ENCODE measurements around the gene VPS11.

The VPS11 gene

DNA sequence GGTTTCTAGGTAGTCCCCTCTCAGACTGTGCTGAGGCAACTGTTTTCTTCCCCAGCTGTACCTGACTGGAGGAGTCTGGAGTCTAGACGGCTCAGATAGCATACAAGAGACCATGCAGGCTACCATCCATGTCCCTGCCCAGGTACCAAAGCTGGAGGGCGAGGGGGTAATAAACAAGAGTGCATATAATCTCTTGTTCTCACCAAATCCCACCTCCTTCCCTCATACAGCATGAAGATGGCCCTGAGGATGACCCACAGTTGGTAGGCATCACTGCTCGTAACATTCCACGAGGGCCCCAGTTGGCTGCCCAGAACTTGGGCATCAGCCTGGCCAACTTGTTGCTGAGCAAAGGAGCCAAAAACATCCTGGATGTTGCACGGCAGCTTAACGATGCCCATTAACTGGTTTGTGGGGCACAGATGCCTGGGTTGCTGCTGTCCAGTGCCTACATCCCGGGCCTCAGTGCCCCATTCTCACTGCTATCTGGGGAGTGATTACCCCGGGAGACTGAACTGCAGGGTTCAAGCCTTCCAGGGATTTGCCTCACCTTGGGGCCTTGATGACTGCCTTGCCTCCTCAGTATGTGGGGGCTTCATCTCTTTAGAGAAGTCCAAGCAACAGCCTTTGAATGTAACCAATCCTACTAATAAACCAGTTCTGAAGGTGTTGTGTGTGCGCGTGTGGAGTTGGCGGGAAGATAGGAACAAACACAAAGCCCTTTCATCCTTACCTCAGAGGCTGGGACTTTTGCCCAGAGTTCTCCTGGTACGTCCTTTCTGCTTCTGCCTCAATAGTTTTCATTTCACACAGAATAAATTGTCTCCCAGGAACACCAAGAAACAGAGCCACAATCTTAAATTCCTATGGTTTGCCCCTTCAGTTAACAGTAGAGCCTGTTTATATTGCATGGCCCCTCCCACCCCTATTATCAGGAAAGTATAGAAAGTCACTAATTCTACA lies 25.5 kb downstream of the VPS11 start:
- Histone ChIP-seq H3K9me3 (replicated peaks; ENCODE audit: insufficient read depth, low read length) (no peaks in the 10 kb centered on the region), H3K9ac (ENCODE audit: low read length) (peak overlapping the region; percentile 84; the same call in 1 of the 2 replicates), H3K9me2 (replicated peaks; ENCODE audit: insufficient read depth, low read length) (no peaks in the 10 kb centered on the region), H3F3A (ENCODE audit: insufficient read depth, low read length) (peaks cover 54% of the 10 kb centered on the region), H3K27ac (ENCODE audit: low read length) (peak overlapping the region; percentile 65; the same call in 1 of the 2 replicates), H3K27me3 (replicated peaks; ENCODE audit: insufficient read depth, low read length) (no peaks in the 10 kb centered on the region), H3K4me3 (ENCODE audit: low read length) (peak overlapping the region; percentile 74), H3K4me1 (ENCODE audit: low read length) (peaks cover 29% of the 10 kb centered on the region), H3K79me2 (ENCODE audit: low read length) (peaks cover 34% of the 10 kb centered on the region), H3K36me3 (replicated peaks; ENCODE audit: insufficient read depth, low read length) (0 out of 2 replicates have a peak, but pooled peaks cover 5% of the 10 kb centered on the region), H4K20me1 (ENCODE audit: insufficient read depth, low read length) (peaks cover 13% of the 10 kb centered on the region), H3K4me2 (ENCODE audit: low read depth, low read length) (peak overlapping the region; percentile 97), H2AFZ (ENCODE audit: low read length) (no peak overlapping the region)
- TF ChIP-seq, protein P1, sequence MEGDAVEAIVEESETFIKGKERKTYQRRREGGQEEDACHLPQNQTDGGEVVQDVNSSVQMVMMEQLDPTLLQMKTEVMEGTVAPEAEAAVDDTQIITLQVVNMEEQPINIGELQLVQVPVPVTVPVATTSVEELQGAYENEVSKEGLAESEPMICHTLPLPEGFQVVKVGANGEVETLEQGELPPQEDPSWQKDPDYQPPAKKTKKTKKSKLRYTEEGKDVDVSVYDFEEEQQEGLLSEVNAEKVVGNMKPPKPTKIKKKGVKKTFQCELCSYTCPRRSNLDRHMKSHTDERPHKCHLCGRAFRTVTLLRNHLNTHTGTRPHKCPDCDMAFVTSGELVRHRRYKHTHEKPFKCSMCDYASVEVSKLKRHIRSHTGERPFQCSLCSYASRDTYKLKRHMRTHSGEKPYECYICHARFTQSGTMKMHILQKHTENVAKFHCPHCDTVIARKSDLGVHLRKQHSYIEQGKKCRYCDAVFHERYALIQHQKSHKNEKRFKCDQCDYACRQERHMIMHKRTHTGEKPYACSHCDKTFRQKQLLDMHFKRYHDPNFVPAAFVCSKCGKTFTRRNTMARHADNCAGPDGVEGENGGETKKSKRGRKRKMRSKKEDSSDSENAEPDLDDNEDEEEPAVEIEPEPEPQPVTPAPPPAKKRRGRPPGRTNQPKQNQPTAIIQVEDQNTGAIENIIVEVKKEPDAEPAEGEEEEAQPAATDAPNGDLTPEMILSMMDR (IDR thresholded peaks at IDR 0.05; ENCODE audit: low read length): no peak
- TF ChIP-seq EZH2phosphoT487 (IDR thresholded peaks at IDR 0.05; ENCODE audit: low read length): no peak
- no peak for TF ChIP-seq EZH2 (optimal IDR thresholded peaks at IDR 0.05; ENCODE audit: low read depth, low read length)
- no peak for DNase-seq

DNA sequence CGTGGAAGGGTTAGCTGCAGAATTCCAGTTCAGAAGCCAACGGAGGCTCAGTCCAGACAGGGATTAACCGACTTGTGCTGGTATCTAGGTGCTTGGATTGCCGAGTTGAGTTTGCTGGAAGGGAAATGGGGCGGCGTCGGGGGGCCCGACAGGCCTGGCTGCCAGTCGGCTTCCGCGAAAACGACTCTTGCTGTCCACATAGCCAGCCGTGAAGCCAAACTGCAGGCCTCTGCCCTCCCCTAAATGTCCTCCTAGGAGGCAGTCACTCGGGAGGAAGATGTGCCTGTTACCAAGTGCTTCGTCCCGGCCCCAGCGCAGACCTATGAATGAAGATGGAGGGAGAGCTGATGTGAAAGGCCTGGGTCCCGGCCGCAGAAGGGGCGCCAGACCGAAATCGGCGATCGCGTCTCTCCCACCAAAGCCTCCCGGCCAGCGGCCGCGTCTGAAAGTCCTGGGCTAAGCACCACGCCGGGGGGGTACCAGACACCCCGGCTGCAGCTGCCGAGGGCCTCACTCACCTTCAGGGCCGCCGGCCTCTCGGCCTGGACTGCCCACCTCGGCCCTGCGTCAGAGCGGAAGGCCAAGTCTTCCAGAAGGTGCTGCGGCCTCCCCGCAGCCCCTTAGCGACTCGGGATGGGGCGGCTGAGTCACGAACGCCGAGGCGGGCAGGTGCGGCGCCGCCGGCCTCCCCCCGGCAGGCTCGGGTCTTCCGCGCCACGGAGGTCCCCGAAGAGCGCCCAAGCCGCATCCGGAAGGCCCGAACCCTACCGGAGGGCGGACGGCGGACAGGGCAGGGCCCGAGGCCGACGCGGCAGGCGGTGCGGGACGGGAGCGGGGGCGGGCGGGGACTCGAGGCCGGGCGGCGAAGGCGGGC lies 26.6 kb downstream of the VPS11 start:
- H3K9me2 ChIP-seq (replicated peaks; ENCODE audit: insufficient read depth, low read length): no peaks in the 10 kb centered on the region
- TF ChIP-seq, protein P1 (IDR thresholded peaks at IDR 0.05; ENCODE audit: low read length): no peak
- TF ChIP-seq EZH2phosphoT487 (IDR thresholded peaks at IDR 0.05; ENCODE audit: low read length): no peak
- no peak for TF ChIP-seq EZH2 (optimal IDR thresholded peaks at IDR 0.05; ENCODE audit: low read depth, low read length)
- H2AFZ ChIP-seq (ENCODE audit: low read length): no peak overlapping the region
- no peaks in the 10 kb centered on the region for H3K9me3 ChIP-seq (replicated peaks; ENCODE audit: insufficient read depth, low read length)
- H3K27me3 ChIP-seq (replicated peaks; ENCODE audit: insufficient read depth, low read length): no peaks in the 10 kb centered on the region
- peaks cover 13% of the 10 kb centered on the region for H4K20me1 ChIP-seq (ENCODE audit: insufficient read depth, low read length)
- H3F3A ChIP-seq (ENCODE audit: insufficient read depth, low read length): peaks cover 54% of the 10 kb centered on the region
- peaks cover 34% of the 10 kb centered on the region for H3K79me2 ChIP-seq (ENCODE audit: low read length)
- H3K4me3 ChIP-seq (ENCODE audit: low read length): peak overlapping the region; percentile 74
- H3K4me2 ChIP-seq (ENCODE audit: low read depth, low read length): peak overlapping the region; percentile 97
- no peak for DNase-seq
- peak overlapping the region; percentile 65; the same call in 1 of the 2 replicates for H3K27ac ChIP-seq (ENCODE audit: low read length)
- 0 out of 2 replicates have a peak, but pooled peaks cover 5% of the 10 kb centered on the region for H3K36me3 ChIP-seq (replicated peaks; ENCODE audit: insufficient read depth, low read length)
- peak overlapping the region; percentile 84 for H3K9ac ChIP-seq (ENCODE audit: low read length)
- H3K4me1 ChIP-seq (ENCODE audit: low read length): peaks cover 30% of the 10 kb centered on the region

DNA sequence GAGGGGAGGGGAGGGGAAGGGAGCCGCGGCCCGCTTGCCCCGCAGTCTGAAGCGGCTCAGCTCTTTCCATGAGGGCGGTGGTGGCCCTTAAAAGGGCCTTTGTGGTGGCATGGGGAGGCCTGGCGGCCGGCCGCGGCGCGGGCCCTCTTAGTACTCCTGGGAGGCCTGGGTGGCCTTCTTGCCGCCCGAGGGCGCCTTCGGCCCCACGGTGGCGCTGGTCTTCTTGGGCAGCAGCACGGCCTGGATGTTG lies 27.1 kb downstream of the VPS11 start:
- 0 out of 2 replicates have a peak, but pooled peaks cover 5% of the 10 kb centered on the region for H3K36me3 ChIP-seq (replicated peaks; ENCODE audit: insufficient read depth, low read length)
- H3K9ac ChIP-seq (ENCODE audit: low read length): peak overlapping the region; percentile 84
- peak; percentile 68 for DNase-seq
- peak overlapping the region; percentile 97 for H3K4me2 ChIP-seq (ENCODE audit: low read depth, low read length)
- H3K27me3 ChIP-seq (replicated peaks; ENCODE audit: insufficient read depth, low read length): no peaks in the 10 kb centered on the region
- H3K9me2 ChIP-seq (replicated peaks; ENCODE audit: insufficient read depth, low read length): no peaks in the 10 kb centered on the region
- H3K9me3 ChIP-seq (replicated peaks; ENCODE audit: insufficient read depth, low read length): no peaks in the 10 kb centered on the region
- no peak overlapping the region for H2AFZ ChIP-seq (ENCODE audit: low read length)
- no peak for TF ChIP-seq EZH2 (optimal IDR thresholded peaks at IDR 0.05; ENCODE audit: low read depth, low read length)
- TF ChIP-seq, protein P1 (IDR thresholded peaks at IDR 0.05; ENCODE audit: low read length): peak; percentile 58
- no peak for TF ChIP-seq EZH2phosphoT487 (IDR thresholded peaks at IDR 0.05; ENCODE audit: low read length)
- H3K4me1 ChIP-seq (ENCODE audit: low read length): peaks cover 30% of the 10 kb centered on the region
- H3K4me3 ChIP-seq (ENCODE audit: low read length): peak overlapping the region; percentile 74
- H4K20me1 ChIP-seq (ENCODE audit: insufficient read depth, low read length): peaks cover 13% of the 10 kb centered on the region
- peaks cover 36% of the 10 kb centered on the region for H3K79me2 ChIP-seq (ENCODE audit: low read length)
- H3K27ac ChIP-seq (ENCODE audit: low read length): peak overlapping the region; percentile 65; the same call in 1 of the 2 replicates
- peaks cover 54% of the 10 kb centered on the region for H3F3A ChIP-seq (ENCODE audit: insufficient read depth, low read length)

All from MM.1S (cell line).